Thymus (tissue), 11 donors: ENCODE data around the gene EPB41L2. TPM values are rescaled to one million over a fixed set of nuclear protein-coding genes. Genes with fewer than 3 reads are reported as not detected.
A peak's percentile ranks its signal among the peaks of the same experiment; 100 is the strongest.

ENCODE experiments used
- DNase-seq, 9 donors: peaks; one replicate each; pipeline ENCODE4 v3.0.0-alpha.2; 2013; ENCODE audit warnings: low spot score in 9 of 9, low read depth in 6 of 9, missing footprints in 1 of 9
- H3K27ac ChIP-seq, 2 donors: one replicate each; pipeline ENCODE4 v1.5.1; 2013; ENCODE audit warnings: control low read depth in 1 of 2, low read depth in 1 of 2, low read length in 1 of 2, mild to moderate bottlenecking in 1 of 2, moderate library complexity in 1 of 2
- H3K27me3 ChIP-seq, 2 donors: one replicate each; pipeline ENCODE4 v1.5.1; 2013; ENCODE audit warnings: low read length in 1 of 2; ENCODE audit not compliant: control insufficient read depth in 2 of 2, insufficient read depth in 1 of 2
- H3K36me3 ChIP-seq, 2 donors: one replicate each; pipeline ENCODE4 v1.5.1; 2013; ENCODE audit warnings: low read length in 1 of 2, mild to moderate bottlenecking in 1 of 2, moderate library complexity in 1 of 2; ENCODE audit not compliant: control insufficient read depth in 2 of 2, insufficient read depth in 2 of 2
- H3K4me1 ChIP-seq, 2 donors: one replicate each; pipeline ENCODE4 v1.5.1; 2013; ENCODE audit warnings: low read length in 2 of 2; ENCODE audit not compliant: control insufficient read depth in 2 of 2, insufficient read depth in 2 of 2
- H3K4me3 ChIP-seq, 2 donors: one replicate each; pipeline ENCODE4 v1.5.1; 2013; ENCODE audit warnings: low read length in 2 of 2, control low read depth in 1 of 2, mild to moderate bottlenecking in 1 of 2
- H3K9me3 ChIP-seq, 2 donors: one replicate each; pipeline ENCODE4 v1.5.1; 2013; ENCODE audit warnings: low read length in 1 of 2, mild to moderate bottlenecking in 1 of 2; ENCODE audit not compliant: control insufficient read depth in 2 of 2, insufficient read depth in 1 of 2
- WGBS: extraction: QIAGEN DNeasy Blood & Tissue Kit; methylation state at CpG from one replicate; pipeline ENCODE4 v1.1.7; 2013; 5-methylcytosine and 5-hydroxymethylcytosine counted together
- polyA plus RNA-seq: library from polyadenylated mRNA; stranded (reverse); fragments of 200-250 nt; gene quantifications from one replicate; pipeline ENCODE4 v1.2.3, GENCODE V29; 2013
- total RNA-seq: library from RNA; stranded (reverse); fragments of 120-200 nt; gene quantifications from one replicate; pipeline ENCODE4 v1.2.4, GENCODE V29; 2013
- donor health status: healthy.

Gene EPB41L2
- total and polyA plus RNA-seq, 2 donors = 19.1 to 22.4 TPM

DNA sequence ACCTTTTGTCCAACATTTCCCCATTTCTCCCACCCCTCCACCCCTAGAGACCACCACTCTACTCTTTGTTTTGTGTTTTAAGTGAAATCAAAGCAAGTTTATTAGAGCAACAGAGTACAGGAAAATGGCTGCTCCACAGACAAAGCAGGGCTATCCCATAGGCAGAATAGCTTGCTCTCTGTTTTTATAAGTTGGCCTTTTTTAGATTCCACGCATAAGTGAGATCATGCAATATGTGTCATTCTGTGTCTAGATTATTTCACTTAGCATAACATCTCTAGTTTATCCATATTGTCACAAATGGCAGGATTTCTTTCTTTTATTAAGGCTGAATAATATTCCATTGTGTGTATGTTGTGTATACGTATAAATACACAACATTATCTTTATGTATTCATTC, 266.0 kb downstream of the EPB41L2 start:
- no peak overlapping the region for H3K4me3 ChIP-seq
- DNase-seq = no peak
- WGBS = 95% methylated on average over 2 of the region's 2 CpGs

GRCh38 chr6:130796313-130796905, 266.6 kb downstream of the EPB41L2 start:
- no peaks in the 10 kb centered on the region for H3K9me3 ChIP-seq
- no peak overlapping the region for H3K4me3 ChIP-seq
- H3K27me3 ChIP-seq = no peaks in the 10 kb centered on the region
- peak in 1 of 9 donors; percentile 31 for DNase-seq
- no peak overlapping the region for H3K27ac ChIP-seq
- H3K36me3 ChIP-seq = no peaks in the 10 kb centered on the region
- H3K4me1 ChIP-seq = no peaks in the 10 kb centered on the region

More for the DNA sequence above, 266.0 kb downstream of the EPB41L2 start:
- Histone ChIP-seq H3K27me3 (no peaks in the 10 kb centered on the region), H3K27ac (no peak overlapping the region), H3K36me3 (no peaks in the 10 kb centered on the region), H3K4me1 (no peaks in the 10 kb centered on the region), H3K9me3 (no peaks in the 10 kb centered on the region)

DNA sequence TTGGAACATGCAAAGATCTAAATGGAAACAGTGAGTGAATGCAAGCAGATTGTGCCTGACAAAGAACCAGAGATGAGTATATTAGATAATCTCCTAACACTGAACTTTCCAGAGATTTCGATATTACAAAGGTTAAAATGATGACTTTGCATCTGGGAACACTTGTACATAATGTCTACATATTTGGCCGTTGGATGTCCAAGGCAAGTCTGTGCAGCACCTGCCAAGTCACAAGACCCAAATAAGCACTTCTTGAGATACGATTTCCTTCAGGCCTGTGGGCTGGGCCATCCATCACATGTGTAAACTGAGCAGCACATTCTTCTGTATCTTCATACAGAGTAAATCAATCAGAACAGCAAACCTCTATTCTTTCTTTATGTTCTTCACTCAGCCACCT, 268.3 kb downstream of the EPB41L2 start:
- Histone ChIP-seq H3K27me3 (no peaks in the 10 kb centered on the region), H3K4me1 (no peaks in the 10 kb centered on the region), H3K27ac (no peak overlapping the region), H3K36me3 (no peaks in the 10 kb centered on the region), H3K4me3 (no peak overlapping the region), H3K9me3 (no peaks in the 10 kb centered on the region)
- DNase-seq = no peak
- WGBS = 88% methylated on average over 3 of the region's 3 CpGs

GRCh38 chr6:130794010-130794697, 268.9 kb downstream of the EPB41L2 start:
- no peak overlapping the region for H3K4me3 ChIP-seq
- no peak overlapping the region for H3K27ac ChIP-seq
- no peaks in the 10 kb centered on the region for H3K4me1 ChIP-seq
- H3K36me3 ChIP-seq = no peaks in the 10 kb centered on the region
- no peak for DNase-seq
- no peaks in the 10 kb centered on the region for H3K9me3 ChIP-seq
- H3K27me3 ChIP-seq = no peaks in the 10 kb centered on the region
- 91% methylated on average over 1 of the region's 1 CpG for WGBS

Other genes starting within 250 kb of the EPB41L2 start
- not detected for gene SMLR1, start 235.8 kb downstream of the EPB41L2 start, total RNA-seq
- gene SMLR1, start 235.8 kb downstream of the EPB41L2 start, polyA plus RNA-seq = 0.02 TPM
- gene AKAP7, start 72.2 kb upstream of the EPB41L2 start, total RNA-seq = 16.8 TPM
- 12.0 TPM for gene AKAP7, start 72.2 kb upstream of the EPB41L2 start, polyA plus RNA-seq